WTC11 (cell line): Measurements from ENCODE around the gene ACAT2. TPM values are rescaled to one million over a fixed set of nuclear protein-coding genes. Genes with fewer than 3 reads are reported as not detected.

Source experiments
- ATAC-seq: fragments of 200-7000 bp; cut with Tn5 transposase; 2 replicates; pipeline ENCODE4 v1.10.0; 2021; ENCODE audit warnings: mild to moderate bottlenecking, moderate library complexity
- CTCF ChIA-PET: fragments of 300-600 bp; sonication (Branson Sonifier 250); formaldehyde crosslinking; loops from one replicate; lab custom pipeline; 2021; ENCODE audit warnings: antibody characterized with exemption; lab: Charles Lee
- POLR2A ChIA-PET: fragments of 350-600 bp; sonication (Branson Sonifier 250); formaldehyde crosslinking; loops from one replicate; lab custom pipeline; 2021; ENCODE audit warnings: antibody characterized with exemption; lab: Charles Lee
- DNase-seq: peaks from one replicate; pipeline ENCODE4 v3.0.0; 2021; ENCODE audit warnings: low spot score
- H3K27ac Mint-ChIP-seq: 2 replicates; pipeline ENCODE4 v1.8.0; 2021; ENCODE audit warnings: mixed read lengths
- H3K27me3 Mint-ChIP-seq: 2 replicates; pipeline ENCODE4 v1.8.0; 2021; ENCODE audit warnings: low read depth, mild to moderate bottlenecking, moderate library complexity, mixed read lengths
- H3K36me3 Mint-ChIP-seq: 2 replicates; pipeline ENCODE4 v1.8.0; 2021; ENCODE audit warnings: mixed read lengths
- H3K4me1 Mint-ChIP-seq: 2 replicates; pipeline ENCODE4 v1.8.0; 2022; ENCODE audit warnings: mixed read lengths
- H3K4me3 Mint-ChIP-seq: 2 replicates; pipeline ENCODE4 v1.8.0; 2021; ENCODE audit warnings: mild to moderate bottlenecking, moderate library complexity, mixed read lengths
- H3K9me3 Mint-ChIP-seq: 2 replicates; pipeline ENCODE4 v1.8.0; 2021; ENCODE audit warnings: mixed read lengths
- ATF1 ChIP-seq: sonication (generic); formaldehyde crosslinking; IDR thresholded peaks from 2 replicates; pipeline ENCODE4 v1.8.1; 2023; ENCODE audit warnings: mild to moderate bottlenecking, moderate library complexity, missing genetic modification reagents
- ATF3 ChIP-seq: sonication (generic); formaldehyde crosslinking; conservative IDR thresholded peaks from 2 replicates; pipeline ENCODE4 v1.8.1; 2022; ENCODE audit warnings: mild to moderate bottlenecking, missing genetic modification reagents
- USF2 ChIP-seq: sonication (generic); formaldehyde crosslinking; IDR thresholded peaks from 2 replicates; pipeline ENCODE4 v1.8.1; 2023; ENCODE audit warnings: mild to moderate bottlenecking, missing genetic modification reagents, moderate library complexity
- ZBTB43 ChIP-seq: sonication (generic); formaldehyde crosslinking; IDR thresholded peaks from 2 replicates; pipeline ENCODE4 v1.8.1; 2023; ENCODE audit warnings: mild to moderate bottlenecking, missing genetic modification reagents
- ZNF425 ChIP-seq: fragments of 250-450 bp; sonication (Bioruptor Pico); conservative IDR thresholded peaks from 2 replicates; pipeline ENCODE4 v1.9.0; 2021; ENCODE audit warnings: mild to moderate bottlenecking
- total RNA-seq: library from RNA; stranded (reverse); gene quantifications from 3 replicates; pipeline ENCODE4 v1.2.3, GENCODE V29; 2021
- TF ChIP-seq, protein P1 (sequence below): sonication (generic); formaldehyde crosslinking; IDR thresholded peaks from 2 replicates; pipeline ENCODE4 v1.8.1; 2023; ENCODE audit warnings: mild to moderate bottlenecking, moderate library complexity, missing genetic modification reagents
- TF ChIP-seq, protein P2 (sequence below): sonication (generic); formaldehyde crosslinking; IDR thresholded peaks from 2 replicates; pipeline ENCODE4 v1.8.0; 2023; ENCODE audit warnings: missing genetic modification reagents
- TF ChIP-seq, protein P3 (sequence below): sonication (generic); formaldehyde crosslinking; IDR thresholded peaks from 2 replicates; pipeline ENCODE4 v1.8.0; 2023; ENCODE audit warnings: mild to moderate bottlenecking, missing genetic modification reagents

ACAT2 gene
- total RNA-seq, 1 experiment from 2014 or later = 138 TPM

GRCh38 chr6:159754959-159755914 lies 6.6 kb upstream of the ACAT2 start (continued):
- TF ChIP-seq ZBTB43 (CRISPR knock-in tag) = no peak

DNA sequence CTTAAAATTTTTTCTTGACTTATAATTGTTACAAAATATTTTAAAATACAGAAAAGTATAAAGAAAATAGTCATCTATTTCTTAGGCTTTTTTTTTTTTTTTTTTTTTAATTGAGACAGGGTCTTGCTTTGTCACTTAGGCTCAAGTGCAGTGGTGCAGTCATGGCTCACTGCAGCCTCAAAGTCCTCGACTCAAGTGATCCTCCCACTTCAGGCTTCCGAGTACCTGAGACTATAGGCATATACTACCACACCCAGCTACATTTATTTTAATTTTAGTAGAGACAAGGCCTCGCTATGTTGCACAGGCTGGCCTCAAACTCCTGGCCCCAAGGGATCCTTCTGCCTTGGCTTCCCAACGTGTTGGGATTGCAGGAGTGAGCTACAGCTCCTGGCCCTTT lies 5.3 kb upstream of the ACAT2 start:
- H3K36me3 Mint-ChIP-seq = peaks cover 66% of the 10 kb centered on the region
- H3K4me3 Mint-ChIP-seq = no peak overlapping the region
- CTCF ChIA-PET = no interaction called here
- TF ChIP-seq USF2 (CRISPR knock-in tag) (no peak), ATF3 (CRISPR knock-in tag) (no peak)
- TF ChIP-seq, protein P1, sequence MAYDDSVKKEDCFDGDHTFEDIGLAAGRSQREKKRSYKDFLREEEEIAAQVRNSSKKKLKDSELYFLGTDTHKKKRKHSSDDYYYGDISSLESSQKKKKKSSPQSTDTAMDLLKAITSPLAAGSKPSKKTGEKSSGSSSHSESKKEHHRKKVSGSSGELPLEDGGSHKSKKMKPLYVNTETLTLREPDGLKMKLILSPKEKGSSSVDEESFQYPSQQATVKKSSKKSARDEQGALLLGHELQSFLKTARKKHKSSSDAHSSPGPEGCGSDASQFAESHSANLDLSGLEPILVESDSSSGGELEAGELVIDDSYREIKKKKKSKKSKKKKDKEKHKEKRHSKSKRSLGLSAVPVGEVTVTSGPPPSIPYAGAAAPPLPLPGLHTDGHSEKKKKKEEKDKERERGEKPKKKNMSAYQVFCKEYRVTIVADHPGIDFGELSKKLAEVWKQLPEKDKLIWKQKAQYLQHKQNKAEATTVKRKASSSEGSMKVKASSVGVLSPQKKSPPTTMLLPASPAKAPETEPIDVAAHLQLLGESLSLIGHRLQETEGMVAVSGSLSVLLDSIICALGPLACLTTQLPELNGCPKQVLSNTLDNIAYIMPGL (CRISPR knock-in tag) = no peak
- POLR2A ChIA-PET = no interaction called here
- DNase-seq = no peak
- no peaks in the 10 kb centered on the region for H3K9me3 Mint-ChIP-seq
- ATAC-seq = no peak
- no peak overlapping the region; the same call in 1 of the 2 replicates for H3K27ac Mint-ChIP-seq
- H3K27me3 Mint-ChIP-seq = no peaks in the 10 kb centered on the region; the same call in 1 of the 2 replicates
- peaks cover 24% of the 10 kb centered on the region for H3K4me1 Mint-ChIP-seq

- no peak overlapping the region for H3K4me3 Mint-ChIP-seq
- no peak for DNase-seq
- no peak for ATAC-seq
- POLR2A ChIA-PET = no interaction called here
- no peaks in the 10 kb centered on the region for H3K9me3 Mint-ChIP-seq
- no peaks in the 10 kb centered on the region; the same call in 1 of the 2 replicates for H3K27me3 Mint-ChIP-seq
- CTCF ChIA-PET = interaction anchor here (0.5 to 0.7 kb wide), 2 partner anchors 66 to 1243 kb away, joined by 3 to 4 read pairs; no protein-coding TSS in a partner anchor
- peaks cover 31% of the 10 kb centered on the region for H3K4me1 Mint-ChIP-seq
- H3K27ac Mint-ChIP-seq = peak overlapping the region; percentile 95
- peaks cover 61% of the 10 kb centered on the region for H3K36me3 Mint-ChIP-seq
- TF ChIP-seq, protein P2, sequence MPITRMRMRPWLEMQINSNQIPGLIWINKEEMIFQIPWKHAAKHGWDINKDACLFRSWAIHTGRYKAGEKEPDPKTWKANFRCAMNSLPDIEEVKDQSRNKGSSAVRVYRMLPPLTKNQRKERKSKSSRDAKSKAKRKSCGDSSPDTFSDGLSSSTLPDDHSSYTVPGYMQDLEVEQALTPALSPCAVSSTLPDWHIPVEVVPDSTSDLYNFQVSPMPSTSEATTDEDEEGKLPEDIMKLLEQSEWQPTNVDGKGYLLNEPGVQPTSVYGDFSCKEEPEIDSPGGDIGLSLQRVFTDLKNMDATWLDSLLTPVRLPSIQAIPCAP (CRISPR knock-in tag) = no peak
- no peak for TF ChIP-seq ATF1 (CRISPR knock-in tag)
- TF ChIP-seq, protein P3, sequence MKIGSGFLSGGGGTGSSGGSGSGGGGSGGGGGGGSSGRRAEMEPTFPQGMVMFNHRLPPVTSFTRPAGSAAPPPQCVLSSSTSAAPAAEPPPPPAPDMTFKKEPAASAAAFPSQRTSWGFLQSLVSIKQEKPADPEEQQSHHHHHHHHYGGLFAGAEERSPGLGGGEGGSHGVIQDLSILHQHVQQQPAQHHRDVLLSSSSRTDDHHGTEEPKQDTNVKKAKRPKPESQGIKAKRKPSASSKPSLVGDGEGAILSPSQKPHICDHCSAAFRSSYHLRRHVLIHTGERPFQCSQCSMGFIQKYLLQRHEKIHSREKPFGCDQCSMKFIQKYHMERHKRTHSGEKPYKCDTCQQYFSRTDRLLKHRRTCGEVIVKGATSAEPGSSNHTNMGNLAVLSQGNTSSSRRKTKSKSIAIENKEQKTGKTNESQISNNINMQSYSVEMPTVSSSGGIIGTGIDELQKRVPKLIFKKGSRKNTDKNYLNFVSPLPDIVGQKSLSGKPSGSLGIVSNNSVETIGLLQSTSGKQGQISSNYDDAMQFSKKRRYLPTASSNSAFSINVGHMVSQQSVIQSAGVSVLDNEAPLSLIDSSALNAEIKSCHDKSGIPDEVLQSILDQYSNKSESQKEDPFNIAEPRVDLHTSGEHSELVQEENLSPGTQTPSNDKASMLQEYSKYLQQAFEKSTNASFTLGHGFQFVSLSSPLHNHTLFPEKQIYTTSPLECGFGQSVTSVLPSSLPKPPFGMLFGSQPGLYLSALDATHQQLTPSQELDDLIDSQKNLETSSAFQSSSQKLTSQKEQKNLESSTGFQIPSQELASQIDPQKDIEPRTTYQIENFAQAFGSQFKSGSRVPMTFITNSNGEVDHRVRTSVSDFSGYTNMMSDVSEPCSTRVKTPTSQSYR (CRISPR knock-in tag) = no peak
- TF ChIP-seq ZNF425 = no peak
Observed at GRCh38 chr6:159758031-159759001, 3.5 kb upstream of the ACAT2 start.
